ENCODE measurements around the gene GRID2. TPM values are rescaled to one million over a fixed set of nuclear protein-coding genes. Genes with fewer than 3 reads are reported as not detected.

The GRID2 gene
- total RNA-seq, 1 experiment from 2014 or later = not detected

- peaks cover 6% of the 10 kb centered on the region for H3K9me3 Mint-ChIP-seq (ENCODE audit: unreplicated experiment)
- no peak overlapping the region for H3K4me3 Mint-ChIP-seq (ENCODE audit: unreplicated experiment)
- BruUV-seq (replicated peaks) = no TSS peak
- no peaks in the 10 kb centered on the region for H3K4me1 Mint-ChIP-seq (ENCODE audit: low read depth, unreplicated experiment)
- POLR2A ChIA-PET = no interaction called here
- intact Hi-C loops (cut with micrococcal nuclease; ENCODE audit: unreplicated experiment) = no loop called here
- CTCF ChIA-PET = no interaction called here
- no peaks in the 10 kb centered on the region for H3K27me3 ChIP-seq (replicated peaks; ENCODE audit: control insufficient read depth, insufficient read depth, low read length)
- H3K36me3 ChIP-seq (ENCODE audit: control insufficient read depth, insufficient read depth, low read length) = no peaks in the 10 kb centered on the region
- no peaks in the 10 kb centered on the region for H3K27me3 Mint-ChIP-seq (ENCODE audit: insufficient read depth, unreplicated experiment)
- H3K4me3 ChIP-seq (ENCODE audit: low read depth, low read length) = no peak overlapping the region
- TF ChIP-seq, protein P1, sequence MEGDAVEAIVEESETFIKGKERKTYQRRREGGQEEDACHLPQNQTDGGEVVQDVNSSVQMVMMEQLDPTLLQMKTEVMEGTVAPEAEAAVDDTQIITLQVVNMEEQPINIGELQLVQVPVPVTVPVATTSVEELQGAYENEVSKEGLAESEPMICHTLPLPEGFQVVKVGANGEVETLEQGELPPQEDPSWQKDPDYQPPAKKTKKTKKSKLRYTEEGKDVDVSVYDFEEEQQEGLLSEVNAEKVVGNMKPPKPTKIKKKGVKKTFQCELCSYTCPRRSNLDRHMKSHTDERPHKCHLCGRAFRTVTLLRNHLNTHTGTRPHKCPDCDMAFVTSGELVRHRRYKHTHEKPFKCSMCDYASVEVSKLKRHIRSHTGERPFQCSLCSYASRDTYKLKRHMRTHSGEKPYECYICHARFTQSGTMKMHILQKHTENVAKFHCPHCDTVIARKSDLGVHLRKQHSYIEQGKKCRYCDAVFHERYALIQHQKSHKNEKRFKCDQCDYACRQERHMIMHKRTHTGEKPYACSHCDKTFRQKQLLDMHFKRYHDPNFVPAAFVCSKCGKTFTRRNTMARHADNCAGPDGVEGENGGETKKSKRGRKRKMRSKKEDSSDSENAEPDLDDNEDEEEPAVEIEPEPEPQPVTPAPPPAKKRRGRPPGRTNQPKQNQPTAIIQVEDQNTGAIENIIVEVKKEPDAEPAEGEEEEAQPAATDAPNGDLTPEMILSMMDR (IDR thresholded peaks at IDR 0.05; ENCODE audit: insufficient read depth in 1 of 2, low read depth in 1 of 2, low read length in 1 of 2, severe bottlenecking in 1 of 2, unreplicated experiment in 1 of 2) = no peak
- no peaks in the 10 kb centered on the region for H3K36me3 Mint-ChIP-seq (ENCODE audit: insufficient read depth, unreplicated experiment)
- no peaks in the 10 kb centered on the region for H3K9me3 ChIP-seq
- no peaks in the 10 kb centered on the region for H3K4me1 ChIP-seq
- H3K27ac Mint-ChIP-seq (ENCODE audit: unreplicated experiment) = no peak overlapping the region
- no peak for DNase-seq
Measured at GRCh38 chr4:92566269-92566668, 262.5 kb downstream of the GRID2 start.

DNA sequence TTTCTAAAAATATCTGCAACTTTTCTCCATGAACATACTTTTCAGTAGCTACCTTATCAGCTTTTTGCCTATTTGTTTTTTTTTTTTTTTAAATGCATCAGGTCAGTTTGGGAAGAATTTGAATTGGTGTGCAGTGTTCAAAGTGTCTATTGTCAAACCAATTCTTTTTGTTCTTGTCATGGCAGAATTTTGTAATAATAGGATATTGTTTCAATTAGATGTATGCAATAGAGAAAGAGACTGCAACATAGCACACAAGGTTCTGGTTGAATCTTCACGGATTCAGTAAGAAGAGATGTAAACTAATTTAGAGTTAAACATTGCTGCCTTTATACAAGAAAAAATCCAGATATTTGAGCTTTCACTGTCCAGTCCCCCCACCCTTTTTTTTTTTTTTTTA, 277.1 kb downstream of the GRID2 start:
- ChIA-PET CTCF (no interaction called here), POLR2A (no interaction called here)
- H3K27me3 ChIP-seq (replicated peaks; ENCODE audit: control insufficient read depth, insufficient read depth, low read length) = no peaks in the 10 kb centered on the region
- no peaks in the 10 kb centered on the region for H3K36me3 Mint-ChIP-seq (ENCODE audit: insufficient read depth, unreplicated experiment)
- H3K9me3 ChIP-seq = no peaks in the 10 kb centered on the region
- no peaks in the 10 kb centered on the region for H3K4me1 Mint-ChIP-seq (ENCODE audit: low read depth, unreplicated experiment)
- H3K4me1 ChIP-seq = no peaks in the 10 kb centered on the region
- H3K27ac Mint-ChIP-seq (ENCODE audit: unreplicated experiment) = no peak overlapping the region
- no peaks in the 10 kb centered on the region for H3K9me3 Mint-ChIP-seq (ENCODE audit: unreplicated experiment)
- H3K36me3 ChIP-seq (ENCODE audit: control insufficient read depth, insufficient read depth, low read length) = no peaks in the 10 kb centered on the region
- no peak overlapping the region for H3K4me3 ChIP-seq (ENCODE audit: low read depth, low read length)
- no peak overlapping the region for H3K4me3 Mint-ChIP-seq (ENCODE audit: unreplicated experiment)
- DNase-seq = no peak
- no peaks in the 10 kb centered on the region for H3K27me3 Mint-ChIP-seq (ENCODE audit: insufficient read depth, unreplicated experiment)
- intact Hi-C loops (cut with micrococcal nuclease; ENCODE audit: unreplicated experiment) = no loop called here
- TF ChIP-seq, protein P1 (IDR thresholded peaks at IDR 0.05; ENCODE audit: insufficient read depth in 1 of 2, low read depth in 1 of 2, low read length in 1 of 2, severe bottlenecking in 1 of 2, unreplicated experiment in 1 of 2) = no peak
- BruUV-seq (replicated peaks) = no TSS peak

GRCh38 chr4:92599044-92599443, 295.3 kb downstream of the GRID2 start:
- H3K27me3 ChIP-seq (replicated peaks; ENCODE audit: control insufficient read depth, insufficient read depth, low read length) = no peaks in the 10 kb centered on the region
- H3K4me1 ChIP-seq = no peaks in the 10 kb centered on the region
- no peak overlapping the region for H3K4me3 Mint-ChIP-seq (ENCODE audit: unreplicated experiment)
- H3K4me1 Mint-ChIP-seq (ENCODE audit: low read depth, unreplicated experiment) = no peaks in the 10 kb centered on the region
- no peak overlapping the region for H3K4me3 ChIP-seq (ENCODE audit: low read depth, low read length)
- DNase-seq = no peak
- H3K9me3 ChIP-seq = no peaks in the 10 kb centered on the region
- TF ChIP-seq, protein P1 (IDR thresholded peaks at IDR 0.05; ENCODE audit: insufficient read depth in 1 of 2, low read depth in 1 of 2, low read length in 1 of 2, severe bottlenecking in 1 of 2, unreplicated experiment in 1 of 2) = no peak
- H3K9me3 Mint-ChIP-seq (ENCODE audit: unreplicated experiment) = no peaks in the 10 kb centered on the region
- no peaks in the 10 kb centered on the region for H3K36me3 Mint-ChIP-seq (ENCODE audit: insufficient read depth, unreplicated experiment)
- intact Hi-C loops (cut with micrococcal nuclease; ENCODE audit: unreplicated experiment) = no loop called here
- peaks cover 2% of the 10 kb centered on the region for H3K27me3 Mint-ChIP-seq (ENCODE audit: insufficient read depth, unreplicated experiment)
- CTCF ChIA-PET = no interaction called here
- H3K27ac Mint-ChIP-seq (ENCODE audit: unreplicated experiment) = no peak overlapping the region
- no TSS peak for BruUV-seq (replicated peaks)
- no peaks in the 10 kb centered on the region for H3K36me3 ChIP-seq (ENCODE audit: control insufficient read depth, insufficient read depth, low read length)
- POLR2A ChIA-PET = no interaction called here
